ENCODE measurements around the gene HOXB8.

Gene HOXB8

GRCh38 chr17:48626245-48627117, 11.4 kb upstream of the HOXB8 start, which contains the start of gene HOXB9:
HOXB9 (minus strand) TSS chr17:48626358; CDS start chr17:48626269, 89 bp downstream.
- Histone ChIP-seq H3K27me3 (peaks cover 0 to 99% of the 10 kb centered on the region in 2 donors), H3K27ac (no peak within 1 kb of the TSS), H3K36me3 (no peaks in the 10 kb centered on the region), H3K9me3 (no peaks in the 10 kb centered on the region), H3K4me3 (peak within 1 kb of the TSS; percentile 27 to 42), H3K4me1 (peaks cover 0 to 25% (median 21%) of the 10 kb centered on the region in 4 donors)
- no peak for TF ChIP-seq CTCF (IDR thresholded peaks at IDR 0.05)
- DNase-seq, result no peak
- intact Hi-C loops (cut with DNase I; ENCODE audit: low total_unique reads), result no loop called here

GRCh38 chr17:48625495-48626244, 10.6 kb upstream of the HOXB8 start:
- no peak overlapping the region for H3K27ac ChIP-seq
- DNase-seq, result no peak
- intact Hi-C loops (cut with DNase I; ENCODE audit: low total_unique reads), result no loop called here
- H3K4me1 ChIP-seq, result peaks cover 0 to 25% (median 21%) of the 10 kb centered on the region in 4 donors
- H3K36me3 ChIP-seq, result no peaks in the 10 kb centered on the region
- no peaks in the 10 kb centered on the region for H3K9me3 ChIP-seq
- H3K27me3 ChIP-seq, result peaks cover 0 to 99% of the 10 kb centered on the region in 2 donors
- TF ChIP-seq CTCF (IDR thresholded peaks at IDR 0.05), result no peak
- H3K4me3 ChIP-seq, result peak overlapping the region; percentile 27 to 42

- intact Hi-C loops (cut with DNase I; ENCODE audit: low total_unique reads), result loop anchor here (5.0 kb wide), 1 partner anchor 288 kb away; no protein-coding TSS in a partner anchor
- Histone ChIP-seq H3K27ac (no peak overlapping the region), H3K9me3 (no peaks in the 10 kb centered on the region), H3K4me1 (peaks cover 0 to 25% (median 21%) of the 10 kb centered on the region in 4 donors), H3K27me3 (peaks cover 0 to 99% of the 10 kb centered on the region in 2 donors), H3K4me3 (peak overlapping the region; percentile 27 to 42), H3K36me3 (no peaks in the 10 kb centered on the region)
- no peak for DNase-seq
- TF ChIP-seq CTCF (IDR thresholded peaks at IDR 0.05), result no peak
Observed at GRCh38 chr17:48624544-48625494, 9.7 kb upstream of the HOXB8 start.

- Histone ChIP-seq H3K27me3 (peaks cover 0 to 99% of the 10 kb centered on the region in 2 donors), H3K4me3 (no peak overlapping the region), H3K36me3 (no peaks in the 10 kb centered on the region), H3K27ac (no peak overlapping the region), H3K9me3 (no peaks in the 10 kb centered on the region), H3K4me1 (peaks cover 0 to 25% (median 21%) of the 10 kb centered on the region in 4 donors)
- no peak for DNase-seq
- intact Hi-C loops (cut with DNase I; ENCODE audit: low total_unique reads), result loop anchor here (5.0 kb wide), 1 partner anchor 287 kb away; no protein-coding TSS in a partner anchor
- no peak for TF ChIP-seq CTCF (IDR thresholded peaks at IDR 0.05)
Observed at GRCh38 chr17:48624118-48624517, 9.0 kb upstream of the HOXB8 start.

GRCh38 chr17:48623583-48623982, 8.5 kb upstream of the HOXB8 start:
- intact Hi-C loops (cut with DNase I; ENCODE audit: low total_unique reads), result loop anchor here (5.0 kb wide), 1 partner anchor 286 kb away; no protein-coding TSS in a partner anchor
- no peak for TF ChIP-seq CTCF (IDR thresholded peaks at IDR 0.05)
- no peak overlapping the region for H3K27ac ChIP-seq
- peaks cover 0 to 99% of the 10 kb centered on the region in 2 donors for H3K27me3 ChIP-seq
- H3K4me3 ChIP-seq, result no peak overlapping the region
- H3K9me3 ChIP-seq, result no peaks in the 10 kb centered on the region
- no peaks in the 10 kb centered on the region for H3K36me3 ChIP-seq
- DNase-seq, result no peak
- peaks cover 0 to 25% (median 21%) of the 10 kb centered on the region in 4 donors for H3K4me1 ChIP-seq

All from tibial artery (tissue), 4 donors.